HepG2 (cell line): Measurements from ENCODE around the gene HTR1D. TPM values are rescaled to one million over a fixed set of nuclear protein-coding genes. Genes with fewer than 3 reads are reported as not detected.
A peak's percentile ranks its signal among the peaks of the same experiment; 100 is the strongest.

Experiments used
- MEIS1 ChIP-seq: sonication (generic); formaldehyde crosslinking; IDR thresholded peaks from 2 replicates; pipeline ENCODE4 v1.9.0; 2021; ENCODE audit warnings: mild to moderate bottlenecking, missing genetic modification reagents, moderate library complexity, borderline replicate concordance
- RNF2 ChIP-seq: fragments of 450-650 bp; conservative IDR thresholded peaks from 2 replicates; pipeline ENCODE4 v1.6.1; 2016; ENCODE audit warnings: low read depth
- SALL1 ChIP-seq: sonication (generic); formaldehyde crosslinking; IDR thresholded peaks from 2 replicates; pipeline ENCODE4 v1.8.0; 2022; ENCODE audit warnings: mild to moderate bottlenecking, missing genetic modification reagents
- SMAD3 ChIP-seq: sonication (generic); formaldehyde crosslinking; IDR thresholded peaks from 2 replicates; pipeline ENCODE4 v1.4.0; 2020; ENCODE audit warnings: missing genetic modification reagents
- SNAI1 ChIP-seq: sonication (generic); formaldehyde crosslinking; IDR thresholded peaks from 2 replicates; pipeline ENCODE4 v1.5.0; 2020; ENCODE audit warnings: mild to moderate bottlenecking, missing genetic modification reagents, borderline replicate concordance
- SRSF4 ChIP-seq: fragments of 200-400 bp; formaldehyde crosslinking; IDR thresholded peaks from one replicate; pipeline ENCODE4 v1.6.1; 2018; ENCODE audit warnings: mild to moderate bottlenecking, low read depth, low read length, moderate library complexity; ENCODE audit not compliant: poor library complexity, severe bottlenecking
- TBX3 ChIP-seq: fragments of 450-650 bp; IDR thresholded peaks from 2 replicates; pipeline ENCODE4 v1.6.1; 2017; ENCODE audit warnings: antibody characterized with exemption, mild to moderate bottlenecking, inconsistent platforms, borderline replicate concordance
- TCF7 ChIP-seq: sonication (generic); IDR thresholded peaks from 2 replicates; pipeline ENCODE4 v1.6.1; 2016; ENCODE audit warnings: antibody characterized with exemption, low read depth
- TGIF2 ChIP-seq: IDR thresholded peaks from 2 replicates; pipeline ENCODE4 v1.6.1; 2016; ENCODE audit warnings: control low read depth, missing compliant biosample characterization
- ZNF350 ChIP-seq: sonication (generic); formaldehyde crosslinking; IDR thresholded peaks from 2 replicates; pipeline ENCODE4 v1.4.0; 2020; ENCODE audit warnings: mild to moderate bottlenecking, low read depth, missing genetic modification reagents, borderline replicate concordance
- ZNF432 ChIP-seq: sonication (generic); formaldehyde crosslinking; IDR thresholded peaks from 2 replicates; pipeline ENCODE4 v1.5.0; 2020; ENCODE audit warnings: missing genetic modification reagents, mild to moderate bottlenecking, borderline replicate concordance
- ZSCAN20 ChIP-seq: sonication (generic); formaldehyde crosslinking; IDR thresholded peaks from 2 replicates; pipeline ENCODE4 v1.4.0; 2020; ENCODE audit warnings: missing genetic modification reagents, mild to moderate bottlenecking, borderline replicate concordance
- polyA plus RNA-seq, 8 experiments: library from polyadenylated mRNA; depleted of rRNA in 3 of 8; stranded (reverse) in 7 of 8; unstranded in 1 of 8; fragments of >200 nt; fragmentation: Illumina TruSeq in 4 of 8; extraction: Trizol in 4 of 8; gene quantifications; 2 replicates each; pipeline versions ENCODE4 v1.2.1 to v1.2.3, GENCODE V29; 2011 to 2016; ENCODE audit warnings: low read depth in 4 of 8, missing spikeins in 1 of 8, mixed read lengths in 1 of 8; ENCODE audit not compliant: insufficient read depth in 1 of 8
- total RNA-seq, 5 experiments: library from RNA; depleted of rRNA; stranded (reverse); fragments of >200 nt; fragmentation: Illumina TruSeq; extraction: Trizol; gene quantifications; 2 replicates each; pipeline ENCODE4 v1.2.3, GENCODE V29; 2016; ENCODE audit warnings: low read depth in 1 of 5
- TF ChIP-seq, protein P1 (sequence below): IDR thresholded peaks from 2 replicates; pipeline ENCODE4 v1.4.0; 2020; ENCODE audit warnings: mild to moderate bottlenecking, missing genetic modification reagents
- TF ChIP-seq, protein P2 (sequence below): sonication (generic); formaldehyde crosslinking; IDR thresholded peaks from 2 replicates; pipeline ENCODE4 v1.5.0; 2020; ENCODE audit warnings: missing genetic modification reagents, mild to moderate bottlenecking, borderline replicate concordance
- TF ChIP-seq, protein P3 (sequence below): sonication (generic); formaldehyde crosslinking; IDR thresholded peaks from 2 replicates; pipeline ENCODE4 v1.4.0; 2020; ENCODE audit warnings: missing genetic modification reagents, borderline replicate concordance
- TF ChIP-seq, protein P4 (sequence below): sonication (generic); formaldehyde crosslinking; IDR thresholded peaks from 2 replicates; pipeline ENCODE4 v1.5.0; 2020; ENCODE audit warnings: missing genetic modification reagents

The HTR1D gene
- total and polyA plus RNA-seq, 2 of the 13 experiments (the other 11 are each of a cell fraction or from before 2014, with no cell fraction given) = 0.04 to 0.07 TPM

DNA sequence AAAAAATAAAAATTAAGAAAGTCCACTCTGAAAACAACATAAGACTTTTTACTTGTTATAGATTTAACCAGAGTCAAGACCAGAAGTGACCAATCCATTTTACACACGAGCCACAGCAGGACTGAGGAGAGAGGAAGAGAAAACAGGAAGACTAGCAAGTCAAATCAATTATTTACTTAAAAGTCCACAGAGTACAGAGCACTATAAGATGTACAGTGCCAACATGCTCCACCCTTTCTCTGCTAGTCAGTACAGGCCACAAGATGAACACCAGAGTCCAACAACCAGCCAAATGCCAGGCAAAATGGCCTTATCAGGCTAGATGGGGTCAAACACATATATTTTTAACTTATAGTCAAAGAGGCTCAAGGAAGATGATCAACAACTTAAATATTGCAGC, 68.2 kb downstream of the HTR1D start (continued):
- TF ChIP-seq ZSCAN20 (CRISPR knock-in tag) (no peak), MEIS1 (CRISPR knock-in tag) (no peak), ZNF432 (no peak), TGIF2 (CRISPR knock-in tag) (no peak), SRSF4 (no peak), ZNF350 (CRISPR knock-in tag) (no peak), SNAI1 (no peak), SMAD3 (no peak), RNF2 (no peak), TBX3 (no peak), TCF7 (no peak), SALL1 (CRISPR knock-in tag) (peak; percentile 51; the same call in 1 of the 2 replicates)
- TF ChIP-seq, protein P1, sequence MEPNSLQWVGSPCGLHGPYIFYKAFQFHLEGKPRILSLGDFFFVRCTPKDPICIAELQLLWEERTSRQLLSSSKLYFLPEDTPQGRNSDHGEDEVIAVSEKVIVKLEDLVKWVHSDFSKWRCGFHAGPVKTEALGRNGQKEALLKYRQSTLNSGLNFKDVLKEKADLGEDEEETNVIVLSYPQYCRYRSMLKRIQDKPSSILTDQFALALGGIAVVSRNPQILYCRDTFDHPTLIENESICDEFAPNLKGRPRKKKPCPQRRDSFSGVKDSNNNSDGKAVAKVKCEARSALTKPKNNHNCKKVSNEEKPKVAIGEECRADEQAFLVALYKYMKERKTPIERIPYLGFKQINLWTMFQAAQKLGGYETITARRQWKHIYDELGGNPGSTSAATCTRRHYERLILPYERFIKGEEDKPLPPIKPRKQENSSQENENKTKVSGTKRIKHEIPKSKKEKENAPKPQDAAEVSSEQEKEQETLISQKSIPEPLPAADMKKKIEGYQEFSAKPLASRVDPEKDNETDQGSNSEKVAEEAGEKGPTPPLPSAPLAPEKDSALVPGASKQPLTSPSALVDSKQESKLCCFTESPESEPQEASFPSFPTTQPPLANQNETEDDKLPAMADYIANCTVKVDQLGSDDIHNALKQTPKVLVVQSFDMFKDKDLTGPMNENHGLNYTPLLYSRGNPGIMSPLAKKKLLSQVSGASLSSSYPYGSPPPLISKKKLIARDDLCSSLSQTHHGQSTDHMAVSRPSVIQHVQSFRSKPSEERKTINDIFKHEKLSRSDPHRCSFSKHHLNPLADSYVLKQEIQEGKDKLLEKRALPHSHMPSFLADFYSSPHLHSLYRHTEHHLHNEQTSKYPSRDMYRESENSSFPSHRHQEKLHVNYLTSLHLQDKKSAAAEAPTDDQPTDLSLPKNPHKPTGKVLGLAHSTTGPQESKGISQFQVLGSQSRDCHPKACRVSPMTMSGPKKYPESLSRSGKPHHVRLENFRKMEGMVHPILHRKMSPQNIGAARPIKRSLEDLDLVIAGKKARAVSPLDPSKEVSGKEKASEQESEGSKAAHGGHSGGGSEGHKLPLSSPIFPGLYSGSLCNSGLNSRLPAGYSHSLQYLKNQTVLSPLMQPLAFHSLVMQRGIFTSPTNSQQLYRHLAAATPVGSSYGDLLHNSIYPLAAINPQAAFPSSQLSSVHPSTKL (CRISPR knock-in tag) = peak; percentile 73
- TF ChIP-seq, protein P2, sequence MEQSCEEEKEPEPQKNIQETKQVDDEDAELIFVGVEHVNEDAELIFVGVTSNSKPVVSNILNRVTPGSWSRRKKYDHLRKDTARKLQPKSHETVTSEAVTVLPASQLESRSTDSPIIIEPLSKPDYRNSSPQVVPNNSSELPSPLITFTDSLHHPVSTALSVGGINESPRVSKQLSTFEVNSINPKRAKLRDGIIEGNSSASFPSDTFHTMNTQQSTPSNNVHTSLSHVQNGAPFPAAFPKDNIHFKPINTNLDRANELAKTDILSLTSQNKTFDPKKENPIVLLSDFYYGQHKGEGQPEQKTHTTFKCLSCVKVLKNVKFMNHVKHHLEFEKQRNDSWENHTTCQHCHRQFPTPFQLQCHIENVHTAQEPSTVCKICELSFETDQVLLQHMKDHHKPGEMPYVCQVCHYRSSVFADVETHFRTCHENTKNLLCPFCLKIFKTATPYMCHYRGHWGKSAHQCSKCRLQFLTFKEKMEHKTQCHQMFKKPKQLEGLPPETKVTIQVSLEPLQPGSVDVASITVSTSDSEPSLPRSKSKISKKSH (CRISPR knock-in tag) = no peak
- TF ChIP-seq, protein P3, sequence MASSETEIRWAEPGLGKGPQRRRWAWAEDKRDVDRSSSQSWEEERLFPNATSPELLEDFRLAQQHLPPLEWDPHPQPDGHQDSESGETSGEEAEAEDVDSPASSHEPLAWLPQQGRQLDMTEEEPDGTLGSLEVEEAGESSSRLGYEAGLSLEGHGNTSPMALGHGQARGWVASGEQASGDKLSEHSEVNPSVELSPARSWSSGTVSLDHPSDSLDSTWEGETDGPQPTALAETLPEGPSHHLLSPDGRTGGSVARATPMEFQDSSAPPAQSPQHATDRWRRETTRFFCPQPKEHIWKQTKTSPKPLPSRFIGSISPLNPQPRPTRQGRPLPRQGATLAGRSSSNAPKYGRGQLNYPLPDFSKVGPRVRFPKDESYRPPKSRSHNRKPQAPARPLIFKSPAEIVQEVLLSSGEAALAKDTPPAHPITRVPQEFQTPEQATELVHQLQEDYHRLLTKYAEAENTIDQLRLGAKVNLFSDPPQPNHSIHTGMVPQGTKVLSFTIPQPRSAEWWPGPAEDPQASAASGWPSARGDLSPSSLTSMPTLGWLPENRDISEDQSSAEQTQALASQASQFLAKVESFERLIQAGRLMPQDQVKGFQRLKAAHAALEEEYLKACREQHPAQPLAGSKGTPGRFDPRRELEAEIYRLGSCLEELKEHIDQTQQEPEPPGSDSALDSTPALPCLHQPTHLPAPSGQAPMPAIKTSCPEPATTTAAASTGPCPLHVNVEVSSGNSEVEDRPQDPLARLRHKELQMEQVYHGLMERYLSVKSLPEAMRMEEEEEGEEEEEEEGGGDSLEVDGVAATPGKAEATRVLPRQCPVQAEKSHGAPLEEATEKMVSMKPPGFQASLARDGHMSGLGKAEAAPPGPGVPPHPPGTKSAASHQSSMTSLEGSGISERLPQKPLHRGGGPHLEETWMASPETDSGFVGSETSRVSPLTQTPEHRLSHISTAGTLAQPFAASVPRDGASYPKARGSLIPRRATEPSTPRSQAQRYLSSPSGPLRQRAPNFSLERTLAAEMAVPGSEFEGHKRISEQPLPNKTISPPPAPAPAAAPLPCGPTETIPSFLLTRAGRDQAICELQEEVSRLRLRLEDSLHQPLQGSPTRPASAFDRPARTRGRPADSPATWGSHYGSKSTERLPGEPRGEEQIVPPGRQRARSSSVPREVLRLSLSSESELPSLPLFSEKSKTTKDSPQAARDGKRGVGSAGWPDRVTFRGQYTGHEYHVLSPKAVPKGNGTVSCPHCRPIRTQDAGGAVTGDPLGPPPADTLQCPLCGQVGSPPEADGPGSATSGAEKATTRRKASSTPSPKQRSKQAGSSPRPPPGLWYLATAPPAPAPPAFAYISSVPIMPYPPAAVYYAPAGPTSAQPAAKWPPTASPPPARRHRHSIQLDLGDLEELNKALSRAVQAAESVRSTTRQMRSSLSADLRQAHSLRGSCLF (CRISPR knock-in tag) = no peak
- TF ChIP-seq, protein P4, sequence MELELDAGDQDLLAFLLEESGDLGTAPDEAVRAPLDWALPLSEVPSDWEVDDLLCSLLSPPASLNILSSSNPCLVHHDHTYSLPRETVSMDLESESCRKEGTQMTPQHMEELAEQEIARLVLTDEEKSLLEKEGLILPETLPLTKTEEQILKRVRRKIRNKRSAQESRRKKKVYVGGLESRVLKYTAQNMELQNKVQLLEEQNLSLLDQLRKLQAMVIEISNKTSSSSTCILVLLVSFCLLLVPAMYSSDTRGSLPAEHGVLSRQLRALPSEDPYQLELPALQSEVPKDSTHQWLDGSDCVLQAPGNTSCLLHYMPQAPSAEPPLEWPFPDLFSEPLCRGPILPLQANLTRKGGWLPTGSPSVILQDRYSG (CRISPR knock-in tag) = no peak
